A549 (cell line): ENCODE measurements around the gene ASIC1. TPM values are rescaled to one million over a fixed set of nuclear protein-coding genes. Genes with fewer than 3 reads are reported as not detected.

Experiments used
- ATAC-seq, 2 experiments: fragments of 200-7000 bp in 1 of 2; fragments of >200 bp in 1 of 2; cut with Nextera tagmentation in 1 of 2; cut with Tn5 transposase in 1 of 2; 3 replicates each; pipeline versions ENCODE4 v1.8.0 to v1.9.1; 2018 to 2020; ENCODE audit warnings: mild to moderate bottlenecking in 1 of 2, moderate library complexity in 1 of 2
- CTCF ChIA-PET: fragments of 300-600 bp; sonication (Branson Sonifier 250); formaldehyde crosslinking; extraction: SDS; loops from one replicate; lab custom pipeline; 2021; ENCODE audit warnings: antibody characterized with exemption, inconsistent platforms; lab: Yijun Ruan, JAX
- POLR2A ChIA-PET: fragments of 350-600 bp; formaldehyde crosslinking; extraction: SDS; loops from one replicate; lab custom pipeline; 2021; ENCODE audit warnings: antibody characterized with exemption, inconsistent platforms; lab: Yijun Ruan, JAX
- DNase-seq, 2 experiments: peaks; one replicate each; pipeline versions ENCODE4 v3.0.0 to v3.0.0-alpha.2; 2011 to 2016; ENCODE audit warnings: low read depth in 1 of 2, low spot score in 1 of 2
- FAIRE-seq: peaks from 2 replicates; lab custom pipeline; 2011; peaks lifted over from hg19 to GRCh38; lab: Jason Lieb, UNC
- H3K27ac ChIP-seq, 2 experiments: fragments of >200 bp; sonication (Bioruptor Twin); formaldehyde crosslinking; 3 replicates each; pipeline ENCODE4 v1.5.1; 2016 to 2017
- H3K4me1 ChIP-seq: fragments of >200 bp; sonication (Bioruptor Twin); formaldehyde crosslinking; 3 replicates; pipeline ENCODE4 v1.6.1; 2016
- H3K4me2 ChIP-seq: fragments of >200 bp; sonication (Bioruptor Twin); formaldehyde crosslinking; 3 replicates; pipeline ENCODE4 v1.6.1; 2016
- H3K4me3 ChIP-seq: fragments of >200 bp; sonication (Bioruptor Twin); formaldehyde crosslinking; 3 replicates; pipeline ENCODE4 v1.5.1; 2016
- H3K9me3 ChIP-seq: fragments of >200 bp; sonication (Bioruptor Twin); formaldehyde crosslinking; 3 replicates; pipeline ENCODE4 v1.6.1; 2016
- BHLHE40 ChIP-seq: IDR thresholded peaks from 2 replicates; pipeline ENCODE4 v1.6.1; 2012; ENCODE audit warnings: low read depth, low read length, inconsistent platforms
- CBX2 ChIP-seq: fragments of 200-600 bp; sonication (generic); IDR thresholded peaks from 2 replicates; pipeline ENCODE4 v1.6.1; 2016; ENCODE audit warnings: low read depth, mild to moderate bottlenecking, borderline replicate concordance
- CEBPB ChIP-seq, 2 experiments: fragments of >200 bp in 1 of 2; sonication (Bioruptor Twin) in 1 of 2; formaldehyde crosslinking in 1 of 2; IDR thresholded peaks; 2 replicates each; pipeline ENCODE4 v1.6.1; 2012 to 2016
- CHD2 ChIP-seq: fragments of 150-350 bp; IDR thresholded peaks from 2 replicates; pipeline ENCODE4 v1.6.1; 2014; ENCODE audit warnings: low read length; ENCODE audit not compliant: partially characterized antibody
- ELK1 ChIP-seq: fragments of 150-350 bp; IDR thresholded peaks from 2 replicates; pipeline ENCODE4 v1.6.1; 2014; ENCODE audit warnings: low read depth, mild to moderate bottlenecking, low read length
- EP300 ChIP-seq, 2 experiments: fragments of >200 bp; sonication (Bioruptor Twin); formaldehyde crosslinking; IDR thresholded peaks; 2 replicates in 1 of 2; 3 replicates in 1 of 2; pipeline ENCODE4 v1.6.1; 2016 to 2017
- FOSL2 ChIP-seq, 2 experiments: fragments of 450-650 bp in 1 of 2; fragments of >200 bp in 1 of 2; sonication (Bioruptor Twin) in 1 of 2; formaldehyde crosslinking; IDR thresholded peaks; 2 replicates each; pipeline versions ENCODE4 v1.5.0 to v1.6.1; 2016 to 2020; ENCODE audit warnings: mild to moderate bottlenecking in 1 of 2, moderate library complexity in 1 of 2
- JUN ChIP-seq, 2 experiments: fragments of >200 bp; sonication (Bioruptor Twin); formaldehyde crosslinking; IDR thresholded peaks; 2 replicates in 1 of 2; 3 replicates in 1 of 2; pipeline ENCODE4 v1.6.1; 2016 to 2017
- KDM1A ChIP-seq: fragments of 200-600 bp; sonication (generic); IDR thresholded peaks from 2 replicates; pipeline ENCODE4 v1.6.1; 2016; ENCODE audit warnings: low read depth, mild to moderate bottlenecking
- KDM5A ChIP-seq: fragments of 200-600 bp; sonication (generic); IDR thresholded peaks from 2 replicates; pipeline ENCODE4 v1.6.1; 2016; ENCODE audit warnings: antibody characterized with exemption, mild to moderate bottlenecking
- NPAS2 ChIP-seq: fragments of 250-450 bp; sonication (Bioruptor Pico); IDR thresholded peaks from 2 replicates; pipeline ENCODE4 v1.8.0; 2022; ENCODE audit warnings: mild to moderate bottlenecking, moderate library complexity, borderline replicate concordance
- POLR2A ChIP-seq: IDR thresholded peaks from 2 replicates; pipeline ENCODE4 v1.6.1; 2012; ENCODE audit warnings: mild to moderate bottlenecking, low read length
- RARB ChIP-seq: fragments of 250-450 bp; sonication (Bioruptor Pico); IDR thresholded peaks from 2 replicates; pipeline ENCODE4 v1.8.0; 2021; ENCODE audit warnings: mild to moderate bottlenecking, moderate library complexity
- RFX5 ChIP-seq: fragments of 450-650 bp; IDR thresholded peaks from 2 replicates; pipeline ENCODE4 v1.7.1; 2014; ENCODE audit warnings: antibody characterized with exemption, mild to moderate bottlenecking, moderate library complexity
- SREBF2 ChIP-seq: fragments of 450-650 bp; IDR thresholded peaks from 2 replicates; pipeline ENCODE4 v1.6.1; 2014; ENCODE audit warnings: mild to moderate bottlenecking, moderate library complexity
- TFCP2L1 ChIP-seq: fragments of 250-450 bp; sonication (Bioruptor Pico); IDR thresholded peaks from 2 replicates; pipeline ENCODE4 v1.5.0; 2021; ENCODE audit warnings: mild to moderate bottlenecking
- ZNF302 ChIP-seq: fragments of 250-450 bp; sonication (Bioruptor Pico); IDR thresholded peaks from 2 replicates; pipeline ENCODE4 v1.9.0; 2021; ENCODE audit warnings: inconsistent platforms, mild to moderate bottlenecking, moderate library complexity
- ZSCAN20 ChIP-seq: fragments of 250-450 bp; sonication (Bioruptor Pico); IDR thresholded peaks from 2 replicates; pipeline ENCODE4 v1.8.0; 2022; ENCODE audit warnings: mild to moderate bottlenecking, moderate library complexity
- WGBS: methylation state at CpG from one replicate; pipeline ENCODE4 v1.1.6; 2017; ENCODE audit errors: missing lambda C conversion rate; 5-methylcytosine and 5-hydroxymethylcytosine counted together
- polyA plus RNA-seq, 4 experiments: library from polyadenylated mRNA; depleted of rRNA in 3 of 4; stranded (reverse); fragments of >200 nt; fragmentation: RNase III in 1 of 4; extraction: RNeasy Plus Mini Kit Qiagen cat#74134 plus additional on column Dnase treatment in 1 of 4; gene quantifications; 2 replicates in 3 of 4; 3 replicates in 1 of 4; pipeline ENCODE4 v1.2.3, GENCODE V29; 2011 to 2017
- TF ChIP-seq, protein P1 (sequence below): fragments of 200-600 bp; sonication (generic); IDR thresholded peaks from 2 replicates; pipeline ENCODE4 v1.6.1; 2016; ENCODE audit warnings: antibody characterized with exemption, mild to moderate bottlenecking, moderate library complexity

The ASIC1 gene
- polyA plus RNA-seq, 2 of the 4 experiments (the other 2 are of a cell fraction): 6.0 to 6.7 TPM

DNA sequence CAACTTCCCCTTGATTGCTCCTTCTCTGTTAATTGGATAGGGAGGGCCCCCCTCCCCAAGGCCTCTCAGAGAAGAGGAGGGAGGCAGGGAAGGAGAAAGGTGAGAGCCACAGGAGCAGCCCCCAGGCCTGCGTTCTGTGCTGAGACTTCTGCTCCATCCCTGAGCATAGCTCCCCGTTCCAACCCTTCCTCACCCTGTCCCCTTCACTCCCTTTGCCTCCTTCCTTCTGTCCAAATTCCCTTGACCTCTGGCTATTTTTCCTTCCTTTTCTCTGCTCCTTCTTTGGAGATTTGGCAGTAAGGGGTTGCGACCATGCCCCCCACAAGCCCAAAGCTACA is 788 bp upstream of the ASIC1 start:
- ChIA-PET CTCF (interaction anchor here (0.5 to 8.0 kb wide), 44 partner anchors 9 to 489 kb away, joined by 3 to 173 read pairs (median 4); partner anchors contain the start of genes AQP2, AQP5, AQP6 and RACGAP1), POLR2A (interaction anchor here (1.0 kb wide), 1 partner anchor 89 kb away, joined by 3 read pairs; no protein-coding TSS in a partner anchor)
- FAIRE-seq (no peak), DNase-seq (no peak), ATAC-seq (peak in 1 of 2 experiments; percentile 51; a peak in 3 of 6 replicates)
- 42% methylated on average over 3 of the region's 3 CpGs for WGBS
- H3K9me3 ChIP-seq: no peaks in the 10 kb centered on the region
- TF ChIP-seq CBX2 (no peak), BHLHE40 (no peak)
- H3K4me1 ChIP-seq: peaks cover 18% of the 10 kb centered on the region
- H3K4me2 ChIP-seq: peak overlapping the region; percentile 94
- H3K4me3 ChIP-seq: peak overlapping the region; percentile 85
- H3K27ac ChIP-seq: peak overlapping the region in 1 of 2 experiments; percentile 90; a peak in 2 of 6 replicates

- peaks cover 18% of the 10 kb centered on the region for H3K4me1 ChIP-seq
- FAIRE-seq (no peak), ATAC-seq (peak in 1 of 2 experiments; percentile 4; a peak in 1 of 6 replicates)
- CTCF ChIA-PET: interaction anchor here (0.6 to 33.6 kb wide), 13 partner anchors 8 to 946 kb away, joined by 3 to 708 read pairs (median 5); partner anchors contain the start of genes AQP5, AQP6 and SMARCD1
- peak overlapping the region; percentile 79 to 90 for H3K27ac ChIP-seq
- TF ChIP-seq JUN (IDR thresholded peaks at IDR 0.05): no peak
- no peak for TF ChIP-seq CEBPB (IDR thresholded peaks at IDR 0.05)
- no peak for TF ChIP-seq FOSL2 (IDR thresholded peaks at IDR 0.05)
- TF ChIP-seq FOSL2 (CRISPR knock-in tag; IDR thresholded peaks at IDR 0.05): no peak
- no peak for TF ChIP-seq SREBF2
- TF ChIP-seq KDM5A: no peak
- no peak for TF ChIP-seq RFX5
- no peak for TF ChIP-seq POLR2A
- TF ChIP-seq NPAS2 (CRISPR knock-in tag): no peak
- TF ChIP-seq KDM1A: no peak
- no peak for TF ChIP-seq ZNF302 (CRISPR knock-in tag)
- TF ChIP-seq TFCP2L1 (CRISPR knock-in tag): no peak
- TF ChIP-seq, all 56 proteins: peak for 0
- peak overlapping the region; percentile 94 for H3K4me2 ChIP-seq
- 42% methylated on average over 22 of the region's 30 CpGs for WGBS
- DNase-seq: no peak
- no peaks in the 10 kb centered on the region for H3K9me3 ChIP-seq
- POLR2A ChIA-PET: interaction anchor here (1.0 kb wide), 1 partner anchor 13 kb away, joined by 3 read pairs; no protein-coding TSS in a partner anchor
- H3K4me3 ChIP-seq: peak overlapping the region; percentile 85
Observed at GRCh38 chr12:50057896-50058670, 687 bp downstream of the ASIC1 start.

DNA sequence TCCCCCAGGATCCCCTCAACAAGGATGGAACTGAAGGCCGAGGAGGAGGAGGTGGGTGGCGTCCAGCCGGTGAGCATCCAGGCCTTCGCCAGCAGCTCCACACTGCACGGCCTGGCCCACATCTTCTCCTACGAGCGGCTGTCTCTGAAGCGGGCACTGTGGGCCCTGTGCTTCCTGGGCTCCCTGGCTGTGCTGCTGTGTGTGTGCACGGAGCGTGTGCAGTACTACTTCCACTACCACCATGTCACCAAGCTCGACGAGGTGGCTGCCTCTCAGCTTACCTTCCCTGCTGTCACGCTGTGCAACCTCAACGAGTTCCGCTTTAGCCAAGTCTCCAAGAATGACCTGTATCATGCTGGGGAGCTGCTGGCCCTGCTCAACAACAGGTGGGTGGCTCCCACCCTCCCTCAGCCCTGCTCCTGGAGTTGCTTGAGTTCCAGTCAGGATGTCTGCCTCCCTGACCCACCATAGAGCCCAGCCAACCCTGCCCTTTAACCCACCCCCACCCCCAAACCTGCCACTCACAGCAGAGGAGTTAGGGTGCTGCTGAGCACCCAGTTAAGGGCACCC is 1.4 kb downstream of the ASIC1 start:
- FAIRE-seq (no peak), DNase-seq (no peak), ATAC-seq (no peak)
- no peaks in the 10 kb centered on the region for H3K9me3 ChIP-seq
- WGBS: 93% methylated on average over 15 of the region's 15 CpGs
- H3K4me3 ChIP-seq: no peak overlapping the region
- H3K4me1 ChIP-seq: peaks cover 18% of the 10 kb centered on the region
- TF ChIP-seq, protein P1, sequence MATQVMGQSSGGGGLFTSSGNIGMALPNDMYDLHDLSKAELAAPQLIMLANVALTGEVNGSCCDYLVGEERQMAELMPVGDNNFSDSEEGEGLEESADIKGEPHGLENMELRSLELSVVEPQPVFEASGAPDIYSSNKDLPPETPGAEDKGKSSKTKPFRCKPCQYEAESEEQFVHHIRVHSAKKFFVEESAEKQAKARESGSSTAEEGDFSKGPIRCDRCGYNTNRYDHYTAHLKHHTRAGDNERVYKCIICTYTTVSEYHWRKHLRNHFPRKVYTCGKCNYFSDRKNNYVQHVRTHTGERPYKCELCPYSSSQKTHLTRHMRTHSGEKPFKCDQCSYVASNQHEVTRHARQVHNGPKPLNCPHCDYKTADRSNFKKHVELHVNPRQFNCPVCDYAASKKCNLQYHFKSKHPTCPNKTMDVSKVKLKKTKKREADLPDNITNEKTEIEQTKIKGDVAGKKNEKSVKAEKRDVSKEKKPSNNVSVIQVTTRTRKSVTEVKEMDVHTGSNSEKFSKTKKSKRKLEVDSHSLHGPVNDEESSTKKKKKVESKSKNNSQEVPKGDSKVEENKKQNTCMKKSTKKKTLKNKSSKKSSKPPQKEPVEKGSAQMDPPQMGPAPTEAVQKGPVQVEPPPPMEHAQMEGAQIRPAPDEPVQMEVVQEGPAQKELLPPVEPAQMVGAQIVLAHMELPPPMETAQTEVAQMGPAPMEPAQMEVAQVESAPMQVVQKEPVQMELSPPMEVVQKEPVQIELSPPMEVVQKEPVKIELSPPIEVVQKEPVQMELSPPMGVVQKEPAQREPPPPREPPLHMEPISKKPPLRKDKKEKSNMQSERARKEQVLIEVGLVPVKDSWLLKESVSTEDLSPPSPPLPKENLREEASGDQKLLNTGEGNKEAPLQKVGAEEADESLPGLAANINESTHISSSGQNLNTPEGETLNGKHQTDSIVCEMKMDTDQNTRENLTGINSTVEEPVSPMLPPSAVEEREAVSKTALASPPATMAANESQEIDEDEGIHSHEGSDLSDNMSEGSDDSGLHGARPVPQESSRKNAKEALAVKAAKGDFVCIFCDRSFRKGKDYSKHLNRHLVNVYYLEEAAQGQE: no peak
- TF ChIP-seq ZSCAN20 (no peak), CHD2 (no peak), ELK1 (no peak), CEBPB (IDR thresholded peaks at IDR 0.05) (no peak), RARB (no peak), EP300 (IDR thresholded peaks at IDR 0.05) (no peak)
- CTCF ChIA-PET: interaction anchor here (1.2 to 33.6 kb wide), 12 partner anchors 9 to 256 kb away, joined by 3 to 708 read pairs (median 5); partner anchors contain the start of genes AQP5, AQP6 and COX14
- POLR2A ChIA-PET: no interaction called here
- no peak overlapping the region for H3K4me2 ChIP-seq
- no peak overlapping the region for H3K27ac ChIP-seq
